Measurements from ENCODE around the gene MAL. TPM values are rescaled to one million over a fixed set of nuclear protein-coding genes. Genes with fewer than 3 reads are reported as not detected.

The MAL gene
- total RNA-seq, result not detected in 2 replicates

DNA sequence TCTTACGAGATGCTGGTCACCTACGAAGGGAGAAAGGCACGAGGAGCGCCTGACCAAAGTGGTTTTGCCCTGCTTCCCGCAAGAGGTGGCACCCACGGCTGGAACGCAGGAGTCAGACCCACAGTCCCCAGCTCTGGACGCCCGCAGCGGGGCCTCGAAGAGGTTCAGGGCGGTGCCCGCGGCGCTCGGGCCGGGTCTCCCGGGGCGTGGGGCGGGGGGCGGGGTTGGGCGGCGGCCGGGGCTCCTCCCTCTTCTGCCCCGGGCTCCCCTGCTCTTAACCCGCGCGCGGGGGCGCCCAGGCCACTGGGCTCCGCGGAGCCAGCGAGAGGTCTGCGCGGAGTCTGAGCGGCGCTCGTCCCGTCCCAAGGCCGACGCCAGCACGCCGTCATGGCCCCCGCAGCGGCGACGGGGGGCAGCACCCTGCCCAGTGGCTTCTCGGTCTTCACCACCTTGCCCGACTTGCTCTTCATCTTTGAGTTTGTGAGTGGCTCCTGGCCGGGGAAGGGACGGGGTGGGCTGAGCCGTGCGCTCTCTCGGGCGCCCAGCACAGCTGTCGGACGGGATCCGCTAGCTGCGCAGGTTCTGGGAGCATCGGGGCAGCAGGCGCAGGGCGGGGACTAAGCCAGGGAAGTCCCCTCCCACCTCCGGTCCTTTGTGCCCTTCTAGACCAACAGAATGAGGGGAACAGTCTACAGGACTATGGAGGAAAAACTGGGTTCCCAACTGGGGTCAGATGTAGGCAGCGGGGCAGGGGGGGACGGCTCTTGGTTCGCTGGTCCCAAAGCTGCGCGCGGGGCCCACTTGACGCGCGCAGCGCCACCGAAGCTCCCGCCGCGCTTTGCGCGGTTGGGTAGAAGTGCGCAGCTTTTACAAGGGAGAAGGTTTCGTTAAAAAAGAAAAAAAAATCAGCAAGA, at the start of gene MAL:
MAL (plus strand) TSS at position 303 of the 914 bp plus-strand sequence; CDS start at position 388, 85 bp downstream.
- peak; percentile 11 to 16 for DNase-seq (ENCODE audit: low read depth in 2 of 2)

- DNase-seq (ENCODE audit: low read depth in 2 of 2), result no peak
Measured at GRCh38 chr2:94977826-94978225, 47.7 kb upstream of the MAL start.

DNA sequence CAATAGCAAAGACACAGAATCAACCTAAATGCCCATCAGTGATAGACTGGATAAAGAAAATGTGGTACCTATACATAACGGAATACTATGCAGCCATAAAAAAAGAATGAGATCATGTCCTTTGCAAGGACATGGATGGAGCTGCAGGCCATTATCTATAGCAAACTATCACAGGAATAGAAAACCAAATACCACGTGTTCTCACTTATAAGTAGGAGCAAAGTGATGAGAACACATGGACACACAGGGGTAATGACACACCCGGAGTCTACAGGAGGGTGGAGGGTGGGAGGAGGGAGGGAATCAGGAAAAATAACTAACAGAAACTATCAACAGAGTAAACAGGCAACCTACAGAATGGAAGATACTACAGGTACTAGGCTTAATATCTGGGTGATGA, 46.6 kb upstream of the MAL start:
- DNase-seq (ENCODE audit: low read depth in 2 of 2), result no peak

GRCh38 chr2:94979406-94980375, 45.8 kb upstream of the MAL start:
- no peak for DNase-seq (ENCODE audit: low read depth in 2 of 2)

- DNase-seq (ENCODE audit: low read depth in 2 of 2), result no peak
Measured at GRCh38 chr2:94980406-94980805, 45.1 kb upstream of the MAL start.

DNA sequence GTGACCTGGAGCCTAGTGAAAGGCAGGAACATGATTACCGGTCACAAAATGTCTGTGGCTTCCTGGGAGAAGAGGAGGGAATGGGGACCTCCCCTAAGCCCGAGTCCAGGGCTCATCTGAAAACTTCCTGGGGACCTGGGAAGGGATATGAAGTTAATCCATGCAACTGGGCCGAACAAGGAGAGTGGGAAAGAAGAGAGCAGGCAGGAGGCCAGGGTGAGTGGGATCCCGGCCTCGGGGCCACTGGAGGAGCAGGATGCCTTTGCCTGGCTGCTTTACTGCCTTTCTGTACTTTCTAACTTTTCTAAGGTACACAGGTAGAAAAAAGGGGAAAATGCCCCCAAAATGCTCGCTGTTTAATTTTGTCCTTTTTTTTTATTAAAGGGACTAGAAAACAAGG, 43.4 kb upstream of the MAL start:
- DNase-seq (ENCODE audit: low read depth in 2 of 2), result no peak

GRCh38 chr2:94982675-94983074, 42.8 kb upstream of the MAL start:
- no peak for DNase-seq (ENCODE audit: low read depth in 2 of 2)

DNA sequence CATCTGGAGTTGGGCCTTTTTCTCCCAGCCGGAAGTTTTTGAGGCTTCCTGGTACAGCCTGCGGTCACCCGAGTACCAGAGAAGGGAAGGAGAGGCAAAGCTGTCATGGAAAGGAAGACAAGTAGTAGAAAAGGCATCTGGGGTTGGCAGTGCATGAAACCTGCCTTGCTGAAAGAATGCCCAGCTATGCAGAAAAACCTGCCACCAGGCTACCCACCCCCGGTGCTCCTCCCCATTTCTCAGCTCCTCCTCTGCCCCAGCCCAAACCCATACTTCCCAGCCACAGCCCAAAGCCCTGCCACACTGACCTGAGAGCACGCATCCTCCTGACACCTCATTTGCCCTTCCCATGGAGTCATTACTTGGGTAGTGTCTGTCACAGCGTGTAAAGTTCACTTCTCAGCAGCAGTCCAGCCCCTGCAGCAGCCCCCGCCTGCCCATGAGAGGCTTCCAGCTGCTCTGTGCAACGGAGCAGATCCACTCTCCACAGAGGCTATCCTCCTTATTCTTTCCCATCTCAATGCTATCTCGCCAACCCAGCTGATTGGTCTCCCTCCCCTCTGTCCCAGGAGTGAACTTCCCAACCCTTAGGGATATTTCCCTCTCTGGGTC, 40.4 kb upstream of the MAL start:
- DNase-seq (ENCODE audit: low read depth in 2 of 2), result no peak

GRCh38 chr2:94985636-94986035, 39.9 kb upstream of the MAL start:
- DNase-seq (ENCODE audit: low read depth in 2 of 2), result no peak

- peak; percentile 72 for DNase-seq (ENCODE audit: low read depth in 2 of 2)
Measured at GRCh38 chr2:94986392-94986963, 39.0 kb upstream of the MAL start.

DNA sequence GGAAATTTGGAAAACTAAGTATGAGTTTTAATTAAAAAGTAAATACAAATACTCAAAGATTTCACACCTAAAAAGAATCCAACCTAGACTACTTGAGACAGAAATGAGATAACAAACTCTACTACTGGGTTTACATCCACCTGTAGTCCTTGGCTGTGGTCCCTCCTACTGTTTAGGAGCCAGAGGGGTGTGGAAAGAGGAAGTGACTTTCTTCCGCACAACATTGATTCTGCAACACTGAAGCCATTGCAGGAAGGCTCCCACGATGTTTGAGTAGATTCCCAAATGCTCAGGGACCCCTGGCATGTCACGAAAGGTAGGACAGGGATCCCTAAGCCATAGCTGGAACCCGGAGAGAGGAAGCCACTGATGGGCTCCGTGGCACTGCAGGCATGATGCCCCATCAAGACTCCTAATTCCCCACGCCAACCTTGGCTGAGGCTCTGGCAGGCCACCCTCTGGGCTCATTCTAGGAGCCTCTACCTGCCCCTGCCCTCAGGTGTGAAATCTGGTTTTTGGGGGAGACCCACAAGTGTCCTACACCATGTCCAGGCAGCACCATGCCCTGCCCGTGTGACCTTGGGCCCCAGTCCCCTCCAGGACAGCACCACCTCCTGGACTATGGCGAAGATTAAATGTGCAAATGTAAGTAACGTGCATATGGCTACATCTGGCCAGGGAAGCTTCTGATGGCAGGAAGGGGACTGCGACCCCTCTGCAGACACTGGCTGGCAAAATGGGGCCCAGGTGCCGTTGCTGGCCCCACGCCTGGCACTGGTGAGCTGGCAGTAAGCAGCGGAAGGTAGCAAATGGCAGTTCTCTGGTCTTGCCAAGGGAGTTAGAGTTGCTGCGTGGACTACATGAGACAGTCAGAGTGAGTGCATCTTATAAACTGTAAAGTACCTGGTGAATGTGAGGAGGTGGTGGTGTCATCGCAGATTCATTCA, 38.2 kb upstream of the MAL start:
- no peak for DNase-seq (ENCODE audit: low read depth in 2 of 2)

DNA sequence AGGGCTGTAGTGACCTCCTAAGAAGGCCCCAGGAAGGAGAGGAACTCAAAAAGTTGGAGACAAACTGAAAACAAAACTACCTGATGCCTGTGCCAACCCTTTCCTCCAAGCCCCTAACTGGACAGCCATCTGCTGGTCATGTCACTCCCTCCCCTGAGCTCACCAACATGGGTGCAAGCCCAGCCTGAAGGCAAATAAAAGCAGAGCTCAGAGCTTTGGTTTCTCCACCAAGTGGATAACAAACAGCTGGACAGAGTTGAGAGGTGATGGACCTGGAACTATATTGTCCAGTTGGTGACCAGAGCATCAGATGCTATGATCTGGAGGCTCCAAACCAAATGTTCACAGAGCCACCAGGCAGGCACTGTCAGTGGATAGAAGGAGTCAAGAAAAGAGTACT, 34.6 kb upstream of the MAL start:
- no peak for DNase-seq (ENCODE audit: low read depth in 2 of 2)

GRCh38 chr2:94992360-94992759, 33.1 kb upstream of the MAL start:
- DNase-seq (ENCODE audit: low read depth in 2 of 2), result no peak

GRCh38 chr2:94993176-94994062, 32.1 kb upstream of the MAL start:
- no peak for DNase-seq (ENCODE audit: low read depth in 2 of 2)

DNA sequence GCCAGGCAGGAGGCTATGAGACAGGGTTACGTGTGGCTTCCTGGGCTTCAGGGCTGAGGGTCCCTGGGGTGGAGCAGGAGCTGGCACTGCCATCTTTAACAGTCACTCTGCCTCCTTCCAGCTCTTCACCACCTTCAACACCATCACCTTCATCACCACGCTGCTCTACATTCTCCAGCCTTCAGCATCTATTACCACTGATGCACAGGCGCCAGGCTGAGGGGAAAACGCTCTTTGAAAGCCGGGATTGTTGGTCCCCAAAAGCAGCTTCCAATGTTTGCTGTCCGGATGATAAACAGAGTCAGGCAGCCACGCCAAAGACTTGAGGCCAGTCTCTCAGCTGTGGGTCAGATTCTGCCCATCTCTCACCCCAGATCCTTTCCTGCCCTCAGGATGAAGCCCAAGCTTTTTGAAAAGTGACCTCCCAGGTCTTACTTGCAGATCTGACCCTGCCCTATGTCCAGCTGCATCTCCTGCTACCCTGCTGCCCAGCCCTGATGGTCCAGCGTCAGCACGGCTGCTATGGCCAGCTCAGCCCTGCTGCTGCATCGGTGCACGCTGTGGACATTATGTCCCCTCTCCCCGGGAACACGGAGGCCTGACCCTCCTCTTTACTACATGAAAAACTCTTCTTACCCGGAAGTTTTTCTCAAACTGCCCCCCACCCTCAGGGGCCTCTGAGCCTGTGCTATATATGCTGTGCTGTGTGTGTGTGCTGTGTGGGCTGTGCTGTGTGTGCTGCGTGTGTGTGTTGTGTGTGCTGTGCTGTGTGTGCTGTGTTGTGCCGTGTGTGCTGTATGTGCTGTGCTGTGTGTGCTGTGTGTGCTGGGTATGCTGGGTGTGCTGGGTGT, 31.2 kb upstream of the MAL start:
- DNase-seq (ENCODE audit: low read depth in 2 of 2), result no peak

GRCh38 chr2:94994914-94995552, 30.5 kb upstream of the MAL start:
- no peak for DNase-seq (ENCODE audit: low read depth in 2 of 2)

DNA sequence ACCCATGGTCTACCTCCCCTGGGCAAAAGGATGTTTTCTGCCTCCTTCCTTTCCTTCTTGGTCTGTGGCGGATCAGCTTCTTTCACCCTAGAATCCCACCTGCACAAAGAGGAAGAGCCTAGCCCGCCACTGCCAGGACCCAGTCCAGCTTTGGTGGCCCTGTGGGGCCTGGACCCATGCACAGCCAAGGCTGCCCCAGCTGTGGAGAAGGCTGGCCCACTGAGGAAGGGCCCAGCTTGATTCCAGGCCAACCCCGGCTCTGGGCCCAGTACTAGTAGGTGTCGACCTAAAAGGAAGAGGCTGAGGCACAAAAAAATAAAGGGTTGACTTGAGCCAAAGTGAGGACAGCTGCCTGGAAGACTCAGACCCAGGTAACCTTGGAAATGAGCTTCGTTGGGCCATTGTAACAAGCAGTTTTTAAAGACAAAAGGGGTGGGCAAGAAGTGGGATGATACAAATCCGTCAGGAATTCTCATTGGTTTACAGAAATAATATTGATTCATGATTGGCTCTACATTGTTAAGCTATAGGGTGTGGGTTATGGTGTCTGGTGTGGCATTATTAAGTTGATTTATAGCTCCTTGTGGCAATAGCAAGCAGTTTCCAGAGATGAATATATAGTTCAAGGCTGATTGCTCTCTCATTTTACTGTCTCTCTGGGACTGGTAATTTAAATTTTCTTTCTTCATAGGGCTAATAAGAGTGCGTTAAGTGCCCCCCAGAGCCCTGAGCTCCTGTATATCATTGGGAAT, 29.8 kb upstream of the MAL start:
- no peak for DNase-seq (ENCODE audit: low read depth in 2 of 2)

Measured in lung microvascular endothelial cell (primary cell).